Fibroblast of lung (primary cell): ENCODE data around the gene SLC9A1. TPM values are rescaled to one million over a fixed set of nuclear protein-coding genes. Genes with fewer than 3 reads are reported as not detected.

Experiments
- DNase-seq, 2 donors: peaks; one replicate each; pipeline versions ENCODE4 v3.0.0 to v3.0.0-alpha.2; 2010; ENCODE audit warnings: low read depth in 2 of 2
- H2AFZ ChIP-seq: 2 replicates; pipeline ENCODE4 v1.5.1; 2012; ENCODE audit warnings: low read length, control low read depth, inconsistent platforms
- H3K27ac ChIP-seq: 2 replicates; pipeline ENCODE4 v1.5.1; 2011; ENCODE audit warnings: low read length, control low read depth; ENCODE audit not compliant: insufficient read depth
- H3K27me3 ChIP-seq: 2 replicates; pipeline ENCODE4 v1.5.1; 2011; ENCODE audit warnings: mild to moderate bottlenecking, low read length; ENCODE audit not compliant: control insufficient read depth, insufficient read depth
- H3K36me3 ChIP-seq: 2 replicates; pipeline ENCODE4 v1.5.1; 2011; ENCODE audit warnings: low read length; ENCODE audit not compliant: control insufficient read depth, insufficient read depth
- H3K4me1 ChIP-seq: 2 replicates; pipeline ENCODE4 v1.5.1; 2011; ENCODE audit warnings: low read length; ENCODE audit not compliant: control insufficient read depth, insufficient read depth; ENCODE audit errors: extremely low read depth
- H3K4me2 ChIP-seq: 2 replicates; pipeline ENCODE4 v1.5.1; 2011; ENCODE audit warnings: low read length, control low read depth; ENCODE audit not compliant: insufficient read depth; ENCODE audit errors: extremely low read depth
- H3K4me3 ChIP-seq, 4 experiments: fragments of 200-600 bp in 1 of 4; sonication (generic) in 1 of 4; replicated peaks in 1 of 4; 2 replicates each; pipeline ENCODE4 v1.5.1; 2011 to 2016; ENCODE audit warnings: low read length in 4 of 4, low read depth in 3 of 4, mild to moderate bottlenecking in 3 of 4, control low read depth in 2 of 4, inconsistent platforms in 1 of 4, mixed read lengths in 1 of 4; ENCODE audit not compliant: insufficient read depth in 1 of 4; ENCODE audit errors: control extremely low read depth in 1 of 4
- H3K79me2 ChIP-seq: 2 replicates; pipeline ENCODE4 v1.5.1; 2012; ENCODE audit warnings: mild to moderate bottlenecking, low read length, inconsistent platforms; ENCODE audit not compliant: control insufficient read depth, insufficient read depth
- H3K9ac ChIP-seq: 2 replicates; pipeline ENCODE4 v1.5.1; 2011; ENCODE audit warnings: mild to moderate bottlenecking, low read length, control low read depth; ENCODE audit not compliant: insufficient read depth
- H3K9me3 ChIP-seq: 2 replicates; pipeline ENCODE4 v1.5.1; 2012; ENCODE audit warnings: low read depth, low read length; ENCODE audit not compliant: control insufficient read depth, insufficient read depth
- H4K20me1 ChIP-seq: 2 replicates; pipeline ENCODE4 v1.5.1; 2011; ENCODE audit warnings: low read length; ENCODE audit not compliant: control insufficient read depth, insufficient read depth; ENCODE audit errors: extremely low read depth
- CTCF ChIP-seq, 2 donors: IDR thresholded peaks in 1 of 2; conservative IDR thresholded peaks in 1 of 2; 1 replicate in 1 of 2; 2 replicates in 1 of 2; pipeline ENCODE4 v1.5.1; 2011 to 2012; ENCODE audit warnings: low read length in 2 of 2, control low read depth in 1 of 2, inconsistent platforms in 1 of 2, low read depth in 1 of 2, mild to moderate bottlenecking in 1 of 2
- EZH2 ChIP-seq: IDR thresholded peaks from 2 replicates; pipeline ENCODE4 v1.5.1; 2012; ENCODE audit warnings: low read length, control low read depth, mild to moderate bottlenecking; ENCODE audit errors: missing control alignments
- polyA plus RNA-seq, 2 donors: library from polyadenylated mRNA; depleted of rRNA in 1 of 2; stranded (reverse) in 1 of 2; unstranded in 1 of 2; fragments of >200 nt; gene quantifications; 2 replicates each; pipeline ENCODE4 v1.2.1, GENCODE V29; 2011 to 2012; ENCODE audit warnings: missing spikeins in 1 of 2
- total RNA-seq: library from RNA; depleted of rRNA; stranded (reverse); fragments of >200 nt; gene quantifications from 2 replicates; pipeline ENCODE4 v1.2.1, GENCODE V29; 2014

Gene SLC9A1
- total and polyA plus RNA-seq, 2 donors (not counting 1 experiment from before 2014, with no cell fraction given), result 4.9 to 10.4 TPM

- no peaks in the 10 kb centered on the region for H3K9me3 ChIP-seq
- H3K9ac ChIP-seq, result no peak overlapping the region
- TF ChIP-seq CTCF (conservative IDR thresholded peaks at IDR 0.05 in 1 of 2, IDR thresholded peaks at IDR 0.05 in 1 of 2; ENCODE audit: low read depth in 1 of 2, low read length in 2 of 2) (no peak), EZH2 (no peak)
- H3K4me1 ChIP-seq, result peaks cover 26% of the 10 kb centered on the region
- peaks cover 2% of the 10 kb centered on the region for H3K79me2 ChIP-seq
- no peak overlapping the region for H3K4me3 ChIP-seq
- H3K4me2 ChIP-seq, result no peak overlapping the region
- no peaks in the 10 kb centered on the region for H3K27me3 ChIP-seq
- H3K36me3 ChIP-seq, result no peaks in the 10 kb centered on the region
- no peak overlapping the region for H2AFZ ChIP-seq
- DNase-seq, result peak; percentile 68 to 69
- H4K20me1 ChIP-seq, result no peaks in the 10 kb centered on the region
- no peak overlapping the region for H3K27ac ChIP-seq
Measured at GRCh38 chr1:27122652-27123051, 32.3 kb downstream of the SLC9A1 start.

GRCh38 chr1:27120854-27121253 lies 34.1 kb downstream of the SLC9A1 start:
- Histone ChIP-seq H3K27me3 (no peaks in the 10 kb centered on the region), H3K4me1 (peaks cover 36% of the 10 kb centered on the region), H3K9me3 (no peaks in the 10 kb centered on the region), H3K27ac (no peak overlapping the region), H3K4me3 (no peak overlapping the region), H4K20me1 (no peaks in the 10 kb centered on the region), H3K9ac (no peak overlapping the region), H3K36me3 (no peaks in the 10 kb centered on the region), H2AFZ (no peak overlapping the region), H3K79me2 (peaks cover 12% of the 10 kb centered on the region), H3K4me2 (no peak overlapping the region)
- no peak for DNase-seq
- no peak for TF ChIP-seq CTCF (conservative IDR thresholded peaks at IDR 0.05 in 1 of 2, IDR thresholded peaks at IDR 0.05 in 1 of 2; ENCODE audit: low read depth in 1 of 2, low read length in 2 of 2)
- no peak for TF ChIP-seq EZH2

GRCh38 chr1:27118440-27118689 lies 36.6 kb downstream of the SLC9A1 start:
- no peaks in the 10 kb centered on the region for H3K36me3 ChIP-seq
- peak overlapping the region; percentile 84 for H3K27ac ChIP-seq
- H3K9me3 ChIP-seq, result no peaks in the 10 kb centered on the region
- peaks cover 36% of the 10 kb centered on the region for H3K4me1 ChIP-seq
- TF ChIP-seq EZH2, result no peak
- no peak for TF ChIP-seq CTCF (conservative IDR thresholded peaks at IDR 0.05 in 1 of 2, IDR thresholded peaks at IDR 0.05 in 1 of 2; ENCODE audit: low read depth in 1 of 2, low read length in 2 of 2)
- no peaks in the 10 kb centered on the region for H4K20me1 ChIP-seq
- H2AFZ ChIP-seq, result no peak overlapping the region
- no peak for DNase-seq
- peaks cover 12% of the 10 kb centered on the region for H3K79me2 ChIP-seq
- no peak overlapping the region for H3K9ac ChIP-seq
- peak overlapping the region; percentile 44 for H3K4me2 ChIP-seq
- no peak overlapping the region for H3K4me3 ChIP-seq
- no peaks in the 10 kb centered on the region for H3K27me3 ChIP-seq
